Stimulated activated CD8-positive, alpha-beta memory T cell treated with anti-CD3 and anti-CD28 coated beads, Interleukin-4, amount 100 ng/mL, for 48 hours (primary cell): ENCODE measurements around the gene PDE7B.

ENCODE experiments used
- DNase-seq: peaks from one replicate; pipeline ENCODE4 v3.0.0-alpha.2; 2020

Gene PDE7B

GRCh38 chr6:135895231-135895911 is 43.9 kb downstream of the PDE7B start:
- no peak for DNase-seq

GRCh38 chr6:135897087-135897486 is 45.6 kb downstream of the PDE7B start:
- no peak for DNase-seq

- no peak for DNase-seq
Measured at GRCh38 chr6:135901774-135902524, 50.4 kb downstream of the PDE7B start.

DNA sequence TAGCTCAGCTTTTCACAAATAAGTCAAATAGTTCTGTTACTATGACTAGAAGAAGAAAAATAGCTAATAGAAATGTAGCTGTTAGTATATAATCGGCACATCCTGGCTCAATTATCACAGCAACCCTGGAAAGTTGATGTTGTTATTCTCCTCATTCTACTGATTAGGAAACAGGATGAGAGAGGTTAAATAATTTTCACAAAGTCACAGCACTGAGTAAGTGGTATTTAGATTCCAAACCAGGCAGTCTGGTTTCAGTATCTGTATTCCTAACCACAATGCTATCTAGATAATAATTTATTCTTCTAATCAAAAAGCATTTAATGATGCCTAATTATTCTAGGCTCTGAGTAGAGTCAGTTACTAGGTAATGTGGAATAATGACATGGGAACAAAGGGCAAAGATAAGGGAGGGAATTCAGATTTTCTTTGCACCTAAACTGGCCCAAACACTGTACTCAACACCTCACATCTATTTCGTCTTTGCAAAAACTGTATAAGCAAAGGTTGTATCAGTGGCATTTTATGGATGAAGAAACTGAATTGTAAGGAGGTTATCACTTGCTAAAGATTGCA is 51.3 kb downstream of the PDE7B start:
- DNase-seq = no peak

DNA sequence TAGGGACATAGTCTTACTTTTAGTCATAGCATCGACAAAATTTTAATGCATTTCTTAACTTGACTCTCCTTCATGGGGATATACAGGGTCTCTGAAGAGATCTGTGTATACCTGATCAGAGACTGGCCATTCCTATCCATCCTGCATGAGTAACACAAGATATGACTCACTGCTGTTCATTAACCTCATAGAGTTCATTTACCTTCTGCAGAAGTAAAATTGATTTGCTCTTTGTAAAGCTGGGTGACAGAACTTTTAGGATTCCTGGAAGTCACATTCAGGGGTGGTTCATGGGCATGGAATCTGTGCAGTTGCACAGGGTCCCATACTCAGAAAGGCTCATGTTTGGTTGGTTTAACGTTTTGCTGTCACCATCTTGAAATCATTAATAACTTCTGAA is 53.2 kb downstream of the PDE7B start:
- DNase-seq = no peak

- no peak for DNase-seq
Measured at GRCh38 chr6:135905604-135906300, 54.3 kb downstream of the PDE7B start.

- DNase-seq = no peak
Measured at GRCh38 chr6:135906542-135906941, 55.0 kb downstream of the PDE7B start.

- DNase-seq = no peak
Measured at GRCh38 chr6:135906972-135907465, 55.5 kb downstream of the PDE7B start.

- DNase-seq = peak; percentile 47
Measured at GRCh38 chr6:135909737-135910387, 58.4 kb downstream of the PDE7B start.

GRCh38 chr6:135910790-135911618 is 59.5 kb downstream of the PDE7B start:
- no peak for DNase-seq

GRCh38 chr6:135913785-135914184 is 62.3 kb downstream of the PDE7B start:
- DNase-seq = no peak

- DNase-seq = no peak
Measured at GRCh38 chr6:135919026-135919425, 67.5 kb downstream of the PDE7B start.

DNA sequence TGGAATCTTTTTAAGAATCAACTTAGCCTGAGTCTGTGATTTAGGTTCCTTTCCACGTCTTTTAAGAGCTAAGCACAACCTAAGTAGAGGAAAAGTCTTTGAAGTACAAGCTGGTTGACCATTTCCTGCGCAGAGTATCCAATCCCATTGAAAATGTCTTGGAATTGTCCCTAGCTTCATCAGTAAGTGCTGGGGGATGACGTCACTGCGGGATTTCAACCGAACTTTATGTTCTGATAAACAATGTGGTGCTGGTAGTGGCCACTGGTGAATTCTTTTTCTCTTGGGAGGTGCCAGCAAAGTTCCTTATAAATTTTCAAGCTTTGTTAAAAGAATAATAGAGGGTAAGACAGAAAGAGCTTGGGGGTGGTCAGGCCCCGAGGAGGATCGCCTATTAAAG is 69.2 kb downstream of the PDE7B start:
- DNase-seq = no peak

GRCh38 chr6:135921188-135921587 is 69.7 kb downstream of the PDE7B start:
- no peak for DNase-seq

DNA sequence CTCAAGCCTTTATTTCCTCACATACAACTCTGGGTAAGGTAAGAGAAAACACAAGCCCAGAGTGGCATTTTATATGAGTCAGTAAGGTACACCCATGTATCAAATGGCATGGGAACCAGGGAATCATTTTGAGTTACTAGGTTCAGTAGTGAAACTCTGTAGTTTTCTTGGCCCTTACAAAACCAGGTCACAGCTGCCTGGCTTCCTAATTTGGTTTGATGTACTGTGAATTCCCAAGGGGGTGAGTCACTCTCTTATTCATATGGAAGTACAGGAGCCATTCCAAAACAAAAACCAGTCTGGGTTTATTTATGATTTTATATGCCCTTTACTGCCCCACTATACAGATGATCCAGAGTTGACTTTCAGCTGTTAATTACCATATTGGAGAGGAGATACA is 70.7 kb downstream of the PDE7B start:
- no peak for DNase-seq

DNA sequence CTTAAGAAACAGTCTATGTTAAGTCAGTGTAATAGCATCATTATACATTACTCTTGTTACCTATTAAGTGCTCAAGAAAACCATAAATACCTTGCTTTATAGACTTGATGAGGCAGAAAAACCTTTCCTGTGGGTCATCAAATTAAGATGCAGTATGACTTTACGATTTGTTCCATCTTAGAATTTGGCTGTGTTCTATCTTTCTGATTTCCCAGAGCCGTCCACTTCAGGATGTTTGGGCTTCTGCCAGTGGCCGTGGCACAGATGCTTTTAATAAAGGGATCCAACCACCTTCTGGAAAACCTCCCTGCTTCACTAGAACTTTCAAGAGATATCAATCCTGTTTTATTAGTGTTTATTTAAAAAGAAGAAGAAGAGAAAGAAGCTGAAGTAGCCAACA is 71.2 kb downstream of the PDE7B start:
- DNase-seq = no peak

GRCh38 chr6:135932651-135933050 is 81.2 kb downstream of the PDE7B start:
- no peak for DNase-seq

- no peak for DNase-seq
Measured at GRCh38 chr6:135935941-135936601, 84.6 kb downstream of the PDE7B start.

GRCh38 chr6:135936606-135937005 is 85.1 kb downstream of the PDE7B start:
- no peak for DNase-seq

DNA sequence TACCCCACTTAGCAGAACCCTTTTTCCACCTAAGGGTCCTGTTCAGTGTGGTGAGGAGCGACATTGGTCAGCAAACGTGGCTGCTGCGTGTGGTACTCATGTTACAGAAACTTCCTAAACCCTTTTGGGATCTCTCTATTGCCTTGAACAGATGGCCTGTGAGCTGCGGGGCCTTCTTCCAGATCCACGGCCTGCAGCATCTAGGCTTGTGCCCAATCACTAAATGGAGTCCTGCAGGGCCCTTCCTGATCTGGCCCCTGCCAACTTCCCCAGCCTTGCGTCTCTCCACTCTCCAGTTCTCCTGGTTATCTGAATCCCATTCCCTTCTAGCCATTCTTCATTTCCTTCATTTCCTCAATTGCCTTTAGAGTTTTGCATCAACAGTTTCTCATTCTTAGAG is 85.6 kb downstream of the PDE7B start:
- no peak for DNase-seq

GRCh38 chr6:135938576-135939207 is 87.2 kb downstream of the PDE7B start:
- no peak for DNase-seq
